ENCODE measurements around the gene NFKBIB.

The NFKBIB gene

GRCh38 chr19:38942471-38943181, 42.9 kb downstream of the NFKBIB start:
- no peak overlapping the region for H3K4me3 ChIP-seq (ENCODE audit: control insufficient read depth, low read depth, low read length)
- TF ChIP-seq CTCF (IDR thresholded peaks at IDR 0.05; ENCODE audit: control insufficient read depth, insufficient read depth, low read depth, low read length, missing control alignments): no peak
- DNase-seq (ENCODE audit: low read depth): no peak

GRCh38 chr19:38944981-38945506, 45.3 kb downstream of the NFKBIB start:
- DNase-seq (ENCODE audit: low read depth): no peak
- H3K4me3 ChIP-seq (ENCODE audit: control insufficient read depth, low read depth, low read length): no peak overlapping the region
- TF ChIP-seq CTCF (IDR thresholded peaks at IDR 0.05; ENCODE audit: control insufficient read depth, insufficient read depth, low read depth, low read length, missing control alignments): no peak

GRCh38 chr19:38945562-38946228, 45.9 kb downstream of the NFKBIB start:
- TF ChIP-seq CTCF (IDR thresholded peaks at IDR 0.05; ENCODE audit: control insufficient read depth, insufficient read depth, low read depth, low read length, missing control alignments): no peak
- H3K4me3 ChIP-seq (ENCODE audit: control insufficient read depth, low read depth, low read length): no peak overlapping the region

GRCh38 chr19:38946229-38947010, 46.7 kb downstream of the NFKBIB start:
- no peak for TF ChIP-seq CTCF (IDR thresholded peaks at IDR 0.05; ENCODE audit: control insufficient read depth, insufficient read depth, low read depth, low read length, missing control alignments)
- no peak for DNase-seq (ENCODE audit: low read depth)
- H3K4me3 ChIP-seq (ENCODE audit: control insufficient read depth, low read depth, low read length): no peak overlapping the region

More at GRCh38 chr19:38945562-38946228, 45.9 kb downstream of the NFKBIB start:
- DNase-seq (ENCODE audit: low read depth): no peak

- DNase-seq (ENCODE audit: low read depth): no peak
- H3K4me3 ChIP-seq (ENCODE audit: control insufficient read depth, low read depth, low read length): no peak overlapping the region
- TF ChIP-seq CTCF (IDR thresholded peaks at IDR 0.05; ENCODE audit: control insufficient read depth, insufficient read depth, low read depth, low read length, missing control alignments): no peak
Measured at GRCh38 chr19:38949580-38950367, 50.0 kb downstream of the NFKBIB start.

- TF ChIP-seq CTCF (IDR thresholded peaks at IDR 0.05; ENCODE audit: control insufficient read depth, insufficient read depth, low read depth, low read length, missing control alignments): no peak
- H3K4me3 ChIP-seq (ENCODE audit: control insufficient read depth, low read depth, low read length): no peak overlapping the region
- no peak for DNase-seq (ENCODE audit: low read depth)
Measured at GRCh38 chr19:38951187-38951586, 51.4 kb downstream of the NFKBIB start.
